ENCODE results near the gene DIS3L2. TPM values are rescaled to one million over a fixed set of nuclear protein-coding genes. Genes with fewer than 3 reads are reported as not detected.
A peak's percentile ranks its signal among the peaks of the same experiment; 100 is the strongest.

DIS3L2 gene
- polyA plus RNA-seq, 3 donors from 2014 or later, result 7.6 to 22.5 (median 8.1) TPM

DNA sequence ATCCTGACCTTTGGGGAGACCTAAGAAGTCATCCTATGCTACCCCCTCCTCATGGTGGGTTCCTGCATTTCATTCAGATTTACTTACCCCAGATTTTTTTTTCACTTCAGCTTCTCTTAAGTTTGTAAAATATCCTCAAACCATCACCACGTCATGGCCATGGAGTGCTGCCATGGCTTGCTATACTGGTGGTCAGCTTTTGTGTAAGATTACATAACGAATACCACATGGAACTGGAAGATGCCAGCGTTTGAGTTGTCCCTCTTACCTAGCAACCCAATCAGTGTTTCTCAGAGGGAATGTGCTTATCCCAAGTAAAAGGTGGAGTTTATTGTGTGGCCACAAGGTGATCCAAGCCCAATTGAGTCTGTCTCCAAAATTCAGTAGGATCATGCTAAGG is 268.4 kb downstream of the DIS3L2 start:
- peaks cover 10 to 23% of the 10 kb centered on the region in 2 donors for H3K4me1 Mint-ChIP-seq
- peaks cover 0 to 2% (median 0%) of the 10 kb centered on the region in 3 donors for H3K27me3 Mint-ChIP-seq (ENCODE audit: low read depth in 3 of 3)
- no peak overlapping the region for H3K4me3 Mint-ChIP-seq
- peaks cover 0 to 4% (median 0%) of the 10 kb centered on the region in 3 donors for H3K36me3 Mint-ChIP-seq
- H3K9me3 Mint-ChIP-seq, result no peaks in the 10 kb centered on the region
- H3K27ac Mint-ChIP-seq, result no peak overlapping the region
- DNase-seq, result no peak

DNA sequence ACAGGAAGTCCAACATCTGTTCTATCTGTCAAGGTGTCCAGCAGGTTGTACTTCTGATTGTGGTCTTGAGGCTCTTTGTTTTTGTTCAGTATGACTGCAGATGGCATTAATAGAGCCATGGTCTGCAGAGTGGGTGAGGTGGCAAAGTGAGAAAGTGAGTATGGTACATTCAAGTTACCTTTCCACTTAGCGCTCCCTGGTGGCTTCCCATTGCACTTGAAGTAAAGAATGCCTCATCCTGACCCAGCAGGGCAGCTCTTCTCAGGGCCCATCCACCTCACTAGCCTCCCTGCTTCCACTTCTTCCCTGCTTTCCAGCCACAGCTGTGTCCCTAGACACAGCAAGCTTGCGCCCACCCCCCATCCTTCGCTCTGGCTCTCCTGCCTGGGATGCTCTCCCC is 269.0 kb downstream of the DIS3L2 start:
- Mint-ChIP-seq H3K36me3 (peaks cover 0 to 4% (median 0%) of the 10 kb centered on the region in 3 donors), H3K4me1 (peaks cover 10 to 23% of the 10 kb centered on the region in 2 donors), H3K27ac (no peak overlapping the region), H3K9me3 (no peaks in the 10 kb centered on the region), H3K27me3 (ENCODE audit: low read depth in 3 of 3) (peaks cover 0 to 2% (median 0%) of the 10 kb centered on the region in 3 donors), H3K4me3 (no peak overlapping the region)
- DNase-seq, result no peak

DNA sequence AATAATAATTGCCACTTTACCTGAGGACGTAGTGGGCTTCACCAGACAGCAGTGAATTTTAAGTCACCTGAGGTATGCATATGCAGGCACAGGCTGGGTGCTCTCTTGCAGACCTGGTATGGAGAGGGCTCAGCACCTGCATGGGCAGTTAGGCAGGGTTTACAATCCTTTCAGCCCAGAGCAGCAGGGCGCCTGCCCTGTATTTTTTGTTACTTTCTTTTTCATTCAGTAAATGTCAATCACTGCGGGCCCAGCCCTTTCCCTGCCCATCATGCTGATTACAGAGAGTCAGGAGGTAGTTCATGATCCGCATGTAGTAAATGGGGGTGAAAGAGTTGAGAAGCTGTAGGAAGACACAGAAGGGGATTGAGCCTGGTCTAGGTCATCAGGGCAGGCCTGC is 270.0 kb downstream of the DIS3L2 start:
- Mint-ChIP-seq H3K36me3 (peaks cover 0 to 4% (median 0%) of the 10 kb centered on the region in 3 donors), H3K27ac (peak overlapping the region in 1 of 6 donors; percentile 57), H3K4me1 (peaks cover 10 to 23% of the 10 kb centered on the region in 2 donors), H3K9me3 (no peaks in the 10 kb centered on the region), H3K27me3 (ENCODE audit: low read depth in 3 of 3) (peaks cover 0 to 2% (median 0%) of the 10 kb centered on the region in 3 donors), H3K4me3 (no peak overlapping the region)
- DNase-seq, result no peak

DNA sequence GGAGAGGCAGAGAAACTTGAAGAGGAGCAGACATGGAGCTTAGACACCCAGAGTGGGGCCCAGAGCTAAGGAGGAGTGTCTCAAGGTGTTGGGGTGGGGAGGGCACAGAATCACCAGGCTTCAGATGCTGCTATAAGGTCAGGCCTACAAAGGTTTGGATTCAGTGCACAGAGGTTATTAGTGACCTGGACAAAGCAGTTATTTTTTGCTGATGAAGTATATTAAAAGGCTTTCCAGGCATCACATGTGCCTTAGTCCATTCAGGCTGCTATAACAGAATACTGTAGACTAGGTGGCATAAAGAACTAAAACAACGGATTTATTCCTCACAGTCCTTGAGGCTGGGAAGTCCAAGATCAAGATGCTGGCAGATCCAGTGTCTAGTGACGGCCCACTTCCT is 271.4 kb downstream of the DIS3L2 start:
- peaks cover 0 to 4% (median 3%) of the 10 kb centered on the region in 3 donors for H3K36me3 Mint-ChIP-seq
- H3K27me3 Mint-ChIP-seq (ENCODE audit: low read depth in 3 of 3), result peaks cover 0 to 2% (median 0%) of the 10 kb centered on the region in 3 donors
- H3K9me3 Mint-ChIP-seq, result no peaks in the 10 kb centered on the region
- no peak for DNase-seq
- H3K4me1 Mint-ChIP-seq, result peaks cover 12 to 23% of the 10 kb centered on the region in 2 donors
- H3K4me3 Mint-ChIP-seq, result no peak overlapping the region
- peak overlapping the region in 3 of 6 donors; percentile 1 to 13 (median 12) for H3K27ac Mint-ChIP-seq

DNA sequence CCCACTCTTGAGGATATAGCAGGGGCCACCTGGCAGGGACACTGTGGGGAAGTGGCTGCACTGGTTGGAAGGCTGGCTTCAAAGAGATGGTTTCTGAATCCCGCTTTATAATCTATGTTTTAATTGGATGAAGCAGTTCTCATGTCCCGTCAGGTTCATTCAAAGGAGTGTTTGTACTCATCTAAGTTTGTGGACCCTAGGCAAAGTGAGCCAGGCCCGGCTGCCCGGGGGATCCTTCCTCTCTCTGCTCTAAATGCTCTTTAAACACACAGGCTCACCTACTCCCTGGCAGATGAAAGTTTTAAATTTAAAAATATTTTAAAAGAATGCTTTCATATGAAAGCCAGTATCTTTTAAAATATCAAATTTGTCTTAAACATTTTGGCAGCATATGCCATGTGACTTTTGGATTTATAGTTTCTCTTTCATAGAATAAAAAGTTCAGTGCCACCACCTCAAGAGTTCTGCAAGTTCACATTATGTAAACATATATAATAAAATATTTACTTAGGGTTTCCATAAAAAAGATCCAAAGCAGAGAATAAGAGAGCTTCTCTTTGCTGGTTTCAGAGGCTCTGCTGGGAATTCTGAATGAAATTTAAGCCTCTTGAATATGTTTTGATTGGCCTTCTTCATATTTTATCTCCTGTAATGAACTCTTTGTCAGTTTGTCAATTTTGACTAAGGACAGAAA is 273.6 kb downstream of the DIS3L2 start:
- Mint-ChIP-seq H3K9me3 (no peaks in the 10 kb centered on the region), H3K4me3 (no peak overlapping the region), H3K4me1 (peaks cover 12 to 23% of the 10 kb centered on the region in 2 donors), H3K36me3 (peaks cover 3 to 20% (median 20%) of the 10 kb centered on the region in 3 donors), H3K27me3 (ENCODE audit: low read depth in 3 of 3) (peaks cover 0 to 2% (median 0%) of the 10 kb centered on the region in 3 donors), H3K27ac (peak overlapping the region in 1 of 6 donors; percentile 24)
- DNase-seq, result no peak

DNA sequence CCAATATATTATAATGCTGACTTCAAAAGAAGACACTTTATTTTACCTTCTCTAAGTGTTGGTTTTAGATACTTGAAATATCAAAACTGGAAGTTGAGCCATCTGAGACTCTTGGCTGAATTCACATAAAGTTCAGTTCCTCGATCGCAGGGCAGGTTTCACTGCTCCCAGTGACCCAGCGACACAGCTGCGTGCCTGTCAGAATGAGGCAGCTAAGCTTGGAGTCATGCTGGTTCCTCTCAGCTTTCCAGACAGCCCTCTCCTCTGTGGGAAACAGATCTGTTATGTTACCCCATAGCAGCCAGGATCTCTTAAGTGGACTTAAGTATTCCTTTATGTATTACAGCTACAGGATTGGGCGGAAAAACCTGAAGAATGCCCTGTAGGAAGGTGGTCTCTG is 274.2 kb downstream of the DIS3L2 start:
- peaks cover 0 to 2% (median 0%) of the 10 kb centered on the region in 3 donors for H3K27me3 Mint-ChIP-seq (ENCODE audit: low read depth in 3 of 3)
- peak overlapping the region in 1 of 6 donors; percentile 24 for H3K27ac Mint-ChIP-seq
- peaks cover 3 to 24% (median 20%) of the 10 kb centered on the region in 3 donors for H3K36me3 Mint-ChIP-seq
- H3K9me3 Mint-ChIP-seq, result no peaks in the 10 kb centered on the region
- peaks cover 12 to 21% of the 10 kb centered on the region in 2 donors for H3K4me1 Mint-ChIP-seq
- no peak for DNase-seq
- no peak overlapping the region for H3K4me3 Mint-ChIP-seq

DNA sequence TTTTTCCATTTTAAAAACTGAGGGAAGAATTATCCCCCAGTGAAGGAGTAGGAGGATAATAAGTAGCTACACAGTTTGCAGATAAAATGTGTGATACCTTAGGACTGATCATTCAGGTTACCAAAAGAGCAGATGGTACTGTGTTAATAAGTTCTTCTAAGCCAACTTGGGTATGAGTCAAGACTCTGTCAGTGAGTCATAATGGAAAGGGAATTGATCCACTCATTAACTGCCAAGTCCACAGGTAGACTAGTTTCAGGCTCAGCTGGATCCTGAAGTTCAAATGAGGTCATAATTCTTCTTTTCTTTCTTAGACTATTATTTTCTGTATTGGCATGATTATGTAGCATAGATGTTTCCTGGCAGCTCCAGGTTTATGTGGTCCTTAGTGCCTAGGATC is 274.7 kb downstream of the DIS3L2 start:
- DNase-seq, result no peak
- Mint-ChIP-seq H3K27ac (no peak overlapping the region), H3K4me3 (no peak overlapping the region), H3K4me1 (peaks cover 12 to 17% of the 10 kb centered on the region in 2 donors), H3K9me3 (no peaks in the 10 kb centered on the region), H3K27me3 (ENCODE audit: low read depth in 3 of 3) (peaks cover 0 to 2% (median 0%) of the 10 kb centered on the region in 3 donors), H3K36me3 (peaks cover 3 to 27% (median 24%) of the 10 kb centered on the region in 3 donors)

DNA sequence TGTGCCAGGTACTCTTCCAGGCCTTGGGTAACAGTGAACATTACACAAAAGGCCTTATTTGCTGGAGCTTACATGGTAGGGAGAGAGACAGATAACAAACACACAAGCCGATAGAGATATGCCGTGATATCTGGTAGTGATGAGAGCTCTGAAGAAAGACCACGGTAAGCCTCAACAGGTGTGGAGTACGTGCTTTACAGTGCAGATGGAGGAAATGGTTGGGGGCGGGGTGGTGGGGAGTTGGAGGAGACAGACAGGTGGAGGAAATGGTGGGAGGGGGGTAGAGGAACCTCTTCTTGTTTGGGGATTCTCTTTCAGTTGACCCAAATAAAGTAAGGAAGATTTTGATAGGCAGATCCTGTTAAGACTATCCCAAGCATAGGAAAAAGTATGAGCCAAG is 276.0 kb downstream of the DIS3L2 start:
- DNase-seq, result no peak
- H3K36me3 Mint-ChIP-seq, result peaks cover 3 to 29% (median 23%) of the 10 kb centered on the region in 3 donors
- no peaks in the 10 kb centered on the region for H3K9me3 Mint-ChIP-seq
- peaks cover 4% of the 10 kb centered on the region in 2 donors for H3K4me1 Mint-ChIP-seq
- no peaks in the 10 kb centered on the region for H3K27me3 Mint-ChIP-seq (ENCODE audit: low read depth in 3 of 3)
- H3K4me3 Mint-ChIP-seq, result no peak overlapping the region
- H3K27ac Mint-ChIP-seq, result no peak overlapping the region

DNA sequence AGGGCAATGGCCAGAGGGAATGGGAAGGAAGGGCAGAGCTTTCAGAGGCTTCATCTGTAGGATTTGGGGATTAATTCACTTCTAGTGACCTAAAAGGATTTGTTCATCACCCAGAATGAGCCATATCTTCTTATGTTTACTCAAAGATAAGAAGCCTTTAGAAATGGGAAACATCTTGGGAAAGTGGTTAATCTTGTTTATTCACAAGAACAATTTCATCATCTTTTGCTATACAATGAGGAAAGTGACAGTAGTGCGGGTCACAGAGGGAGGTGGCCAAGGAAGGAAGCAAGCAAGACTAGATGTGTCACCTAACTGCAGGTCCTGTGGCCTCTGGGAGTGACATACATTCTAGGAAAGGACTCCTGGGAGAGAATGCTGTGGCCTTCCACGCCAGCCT is 276.6 kb downstream of the DIS3L2 start:
- Mint-ChIP-seq H3K27me3 (ENCODE audit: low read depth in 3 of 3) (no peaks in the 10 kb centered on the region), H3K36me3 (peaks cover 3 to 29% (median 20%) of the 10 kb centered on the region in 3 donors), H3K27ac (peak overlapping the region in 2 of 6 donors; percentile 47 to 59), H3K4me3 (no peak overlapping the region), H3K9me3 (no peaks in the 10 kb centered on the region), H3K4me1 (peaks cover 0 to 2% of the 10 kb centered on the region in 2 donors)
- no peak for DNase-seq

DNA sequence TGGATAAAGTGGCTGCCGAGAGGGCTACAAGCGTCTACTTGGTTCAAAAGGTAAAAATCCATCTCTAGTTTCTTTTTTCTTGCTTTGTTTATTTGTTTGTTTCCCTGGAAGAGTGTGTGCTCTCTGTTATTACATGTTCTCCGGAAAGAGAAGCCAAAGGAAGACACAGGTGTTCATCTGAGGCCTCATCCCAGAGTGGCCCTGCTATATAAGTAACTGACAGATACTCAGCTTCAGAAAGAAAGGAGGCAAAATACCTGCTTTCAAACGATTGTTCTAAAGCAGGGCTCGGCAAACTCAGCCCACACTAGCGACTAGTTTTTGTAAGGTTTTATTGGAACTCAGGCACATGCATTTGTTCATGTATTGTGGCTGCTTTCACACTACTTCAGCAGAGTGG is 277.1 kb downstream of the DIS3L2 start:
- no peaks in the 10 kb centered on the region for H3K27me3 Mint-ChIP-seq (ENCODE audit: low read depth in 3 of 3)
- no peak overlapping the region for H3K4me3 Mint-ChIP-seq

DNA sequence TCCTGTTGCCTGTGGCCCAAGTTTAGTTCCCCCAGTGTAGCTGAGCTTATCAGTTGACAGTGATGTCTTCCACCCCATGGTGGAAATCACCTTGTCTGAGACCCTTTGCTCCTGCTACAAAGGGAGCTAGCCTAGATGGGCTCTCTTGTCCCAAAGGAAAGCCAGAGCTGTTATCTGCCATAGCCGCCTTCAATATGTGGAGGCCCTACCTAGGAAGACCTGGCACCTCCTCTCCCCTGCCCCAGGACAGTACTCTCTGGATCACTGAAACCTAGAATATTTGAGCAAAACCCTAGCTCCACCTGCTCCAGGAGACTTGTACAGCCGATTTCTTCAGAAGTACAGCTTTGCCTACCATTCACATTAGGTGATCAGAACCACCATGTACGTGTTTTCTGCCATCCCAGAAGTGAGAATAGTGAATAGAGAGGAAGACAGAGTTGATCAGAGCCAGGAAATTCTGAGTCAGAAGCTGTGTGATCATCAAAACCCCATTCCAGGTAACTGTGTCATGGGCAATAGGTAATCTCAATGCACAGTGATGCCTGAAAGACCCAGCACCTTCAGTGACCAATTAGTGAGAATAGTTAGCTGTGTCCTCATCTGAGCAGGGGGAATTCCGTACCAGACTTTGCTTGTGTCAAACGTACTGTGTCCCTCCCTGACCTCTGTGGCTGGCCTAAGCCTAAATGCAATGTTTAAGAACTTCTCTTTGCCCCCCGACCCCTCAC is 278.6 kb downstream of the DIS3L2 start:
- peaks cover 0 to 2% of the 10 kb centered on the region in 2 donors for H3K4me1 Mint-ChIP-seq
- no peak for DNase-seq
- no peak overlapping the region for H3K27ac Mint-ChIP-seq
- no peaks in the 10 kb centered on the region for H3K27me3 Mint-ChIP-seq (ENCODE audit: low read depth in 3 of 3)
- H3K36me3 Mint-ChIP-seq, result peaks cover 3 to 29% (median 20%) of the 10 kb centered on the region in 3 donors
- H3K4me3 Mint-ChIP-seq, result no peak overlapping the region
- no peaks in the 10 kb centered on the region for H3K9me3 Mint-ChIP-seq

More for the DNA sequence above, 277.1 kb downstream of the DIS3L2 start:
- Mint-ChIP-seq H3K4me1 (peaks cover 0 to 2% of the 10 kb centered on the region in 2 donors), H3K36me3 (peaks cover 3 to 29% (median 20%) of the 10 kb centered on the region in 3 donors), H3K9me3 (no peaks in the 10 kb centered on the region), H3K27ac (no peak overlapping the region)
- DNase-seq, result no peak

DNA sequence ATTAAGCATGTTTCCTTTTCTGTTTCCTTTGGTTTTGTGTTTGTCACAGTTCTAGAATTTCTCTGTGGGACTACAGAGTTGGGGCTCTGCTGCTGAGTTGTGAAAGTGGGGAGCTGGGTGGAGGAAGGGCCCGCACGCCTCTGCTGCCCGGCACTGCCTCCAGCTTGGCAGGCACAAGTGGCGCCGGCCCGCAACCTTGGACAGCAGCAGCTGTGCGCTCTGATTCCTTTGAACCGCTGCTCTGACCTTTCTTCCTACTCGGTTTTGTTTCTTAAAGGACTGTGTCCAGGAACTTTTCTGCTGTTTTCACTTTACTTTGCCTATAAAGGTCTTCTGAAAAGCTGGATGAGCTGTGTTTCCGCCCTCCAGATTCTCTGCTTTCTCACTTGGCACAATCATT is 279.4 kb downstream of the DIS3L2 start:
- Mint-ChIP-seq H3K27me3 (ENCODE audit: low read depth in 3 of 3) (no peaks in the 10 kb centered on the region), H3K4me1 (peaks cover 0 to 2% of the 10 kb centered on the region in 2 donors), H3K36me3 (peaks cover 3 to 29% (median 20%) of the 10 kb centered on the region in 3 donors), H3K9me3 (no peaks in the 10 kb centered on the region), H3K27ac (peak overlapping the region in 1 of 6 donors; percentile 38), H3K4me3 (no peak overlapping the region)
- DNase-seq, result no peak

DNA sequence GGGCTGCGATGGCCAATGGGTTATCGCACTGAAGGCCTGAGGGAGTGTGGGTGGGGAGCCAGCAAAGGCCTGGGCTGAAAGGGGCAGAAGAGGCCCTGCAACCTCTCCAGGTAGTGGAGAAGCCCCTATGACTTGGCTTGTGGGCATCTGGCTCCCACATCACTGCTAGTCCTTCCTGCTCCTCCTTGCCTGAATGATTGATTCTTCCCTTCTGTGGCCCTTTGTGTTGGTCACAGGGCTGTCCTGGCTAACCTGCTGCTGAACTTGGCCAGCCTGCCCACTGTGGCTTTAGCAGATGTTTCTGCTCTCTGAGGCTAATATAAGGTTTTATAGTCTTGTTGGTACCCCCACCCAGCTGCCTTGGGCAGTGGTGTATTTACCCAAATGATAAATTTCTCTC is 280.8 kb downstream of the DIS3L2 start:
- Mint-ChIP-seq H3K9me3 (no peaks in the 10 kb centered on the region), H3K27ac (no peak overlapping the region), H3K36me3 (peaks cover 3 to 29% (median 20%) of the 10 kb centered on the region in 3 donors), H3K4me1 (peaks cover 0 to 2% of the 10 kb centered on the region in 2 donors), H3K4me3 (no peak overlapping the region), H3K27me3 (ENCODE audit: low read depth in 3 of 3) (no peaks in the 10 kb centered on the region)
- DNase-seq, result no peak

DNA sequence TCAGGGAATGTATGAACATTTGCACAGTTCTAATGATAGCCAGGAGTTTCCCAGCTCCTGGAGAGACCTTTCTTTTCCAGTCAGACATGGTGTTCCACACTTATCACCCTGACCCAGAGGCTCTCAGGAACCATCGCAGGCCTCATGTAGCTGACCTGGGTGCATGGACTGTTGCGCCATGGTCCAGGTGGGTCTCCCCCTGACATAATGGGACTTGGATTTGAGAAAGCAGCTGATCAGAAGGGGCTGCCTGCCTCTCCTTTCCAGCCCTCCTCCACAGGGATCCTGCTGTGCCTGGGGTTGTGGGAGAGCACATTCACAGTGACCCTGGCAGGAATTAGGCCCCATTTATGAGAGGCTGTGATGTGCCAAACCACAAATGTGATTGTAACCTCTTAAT is 283.6 kb downstream of the DIS3L2 start:
- Mint-ChIP-seq H3K27ac (no peak overlapping the region), H3K9me3 (no peaks in the 10 kb centered on the region), H3K4me1 (no peaks in the 10 kb centered on the region), H3K36me3 (peaks cover 7 to 18% (median 8%) of the 10 kb centered on the region in 3 donors), H3K27me3 (ENCODE audit: low read depth in 3 of 3) (no peaks in the 10 kb centered on the region), H3K4me3 (no peak overlapping the region)
- DNase-seq, result no peak
